GM12878 (cell line): ENCODE results near the gene MUL1.

Source experiments
- CTCF ChIP-seq, 3 experiments: IDR thresholded peaks in 2 of 3; conservative IDR thresholded peaks in 1 of 3; 2 replicates each; pipeline ENCODE4 v1.5.1; 2011; ENCODE audit warnings: low read depth in 3 of 3, low read length in 3 of 3, mild to moderate bottlenecking in 3 of 3, control low read depth in 2 of 3, moderate library complexity in 2 of 3, inconsistent platforms in 1 of 3, mixed read lengths in 1 of 3; ENCODE audit not compliant: control insufficient read depth in 2 of 3, insufficient read depth in 1 of 3; ENCODE audit errors: extremely low read depth in 1 of 3
- HDAC2 ChIP-seq: fragments of 200-600 bp; sonication (generic); IDR thresholded peaks from 2 replicates; pipeline ENCODE4 v1.6.1; 2017
- MEF2A ChIP-seq: IDR thresholded peaks from 2 replicates; pipeline ENCODE4 v1.6.1; 2011; ENCODE audit warnings: low read depth, mild to moderate bottlenecking, low read length, moderate library complexity; ENCODE audit not compliant: insufficient read depth
- NBN ChIP-seq: fragments of 450-650 bp; IDR thresholded peaks from 2 replicates; pipeline ENCODE4 v1.6.1; 2016
- POLR2A ChIP-seq: IDR thresholded peaks from 2 replicates; pipeline ENCODE4 v1.6.1; 2011; ENCODE audit warnings: low read depth, mild to moderate bottlenecking, low read length
- POLR2AphosphoS5 ChIP-seq: IDR thresholded peaks from 2 replicates; pipeline ENCODE4 v1.6.1; 2011; ENCODE audit warnings: mild to moderate bottlenecking, low read length, inconsistent platforms
- PRDM15 ChIP-seq: fragments of 450-650 bp; formaldehyde crosslinking; IDR thresholded peaks from 2 replicates; pipeline ENCODE4 v1.4.0; 2020; ENCODE audit warnings: mild to moderate bottlenecking, moderate library complexity
- RFX5 ChIP-seq: IDR thresholded peaks from 2 replicates; pipeline ENCODE4 v1.6.1; 2011; ENCODE audit warnings: low read depth, low read length, improper control_type of control experiment
- RUNX3 ChIP-seq: IDR thresholded peaks from 2 replicates; pipeline ENCODE4 v1.6.1; 2012; ENCODE audit warnings: low read length, inconsistent platforms
- USF2 ChIP-seq: IDR thresholded peaks from 2 replicates; pipeline ENCODE4 v1.6.1; 2011; ENCODE audit warnings: low read depth, low read length, improper control_type of control experiment, borderline replicate concordance
- ZBTB11 ChIP-seq: fragments of 450-650 bp; formaldehyde crosslinking; IDR thresholded peaks from 2 replicates; pipeline ENCODE4 v1.5.0; 2022; ENCODE audit warnings: mild to moderate bottlenecking, missing genetic modification characterization

- TF ChIP-seq HDAC2: no peak
- no peak for TF ChIP-seq CTCF (IDR thresholded peaks at IDR 0.05 in 2 of 3, conservative IDR thresholded peaks at IDR 0.05 in 1 of 3; ENCODE audit: control insufficient read depth in 2 of 3, extremely low read depth in 1 of 3, insufficient read depth in 1 of 3, low read depth in 3 of 3, low read length in 3 of 3)
- TF ChIP-seq POLR2A: no peak
- no peak for TF ChIP-seq NBN
- TF ChIP-seq POLR2AphosphoS5: no peak
- TF ChIP-seq USF2: no peak
- TF ChIP-seq MEF2A: no peak
- TF ChIP-seq RFX5: no peak
- TF ChIP-seq ZBTB11: no peak
- no peak for TF ChIP-seq RUNX3
- TF ChIP-seq PRDM15: no peak
These were observed 34.1 kb downstream of the MUL1 start for GRCh38 chr1:20473894-20474293.
